Left lung (tissue), 10 donors: ENCODE measurements around the gene ZNF383. TPM values are rescaled to one million over a fixed set of nuclear protein-coding genes. Genes with fewer than 3 reads are reported as not detected.
"Not testable (repeated sequence)": the region's sequence is repeated elsewhere in the genome, so short reads cannot be mapped to it uniquely, and the experiment has no call there.

Source experiments
- ATAC-seq: fragments of 200-7000 bp; cut with Tn5 transposase; one replicate; pipeline ENCODE4 v1.9.1; 2020; ENCODE audit warnings: moderate library complexity
- DNase-seq, 4 donors: peaks; one replicate each; pipeline ENCODE4 v3.0.0-alpha.2; 2013 to 2020
- H3K27ac ChIP-seq, 2 donors: fragments of 200-600 bp; sonication (generic) in 1 of 2; one replicate each; pipeline versions ENCODE4 v1.5.0 to v1.8.0; 2020 to 2021
- H3K27me3 ChIP-seq, 2 donors: fragments of 200-600 bp; sonication (generic) in 1 of 2; one replicate each; pipeline versions ENCODE4 v1.5.0 to v1.8.0; 2020 to 2021
- H3K36me3 ChIP-seq, 2 donors: fragments of 200-600 bp; sonication (generic) in 1 of 2; one replicate each; pipeline versions ENCODE4 v1.5.0 to v1.8.0; 2020 to 2021
- H3K4me1 ChIP-seq, 2 donors: fragments of 200-600 bp; one replicate each; pipeline ENCODE4 v1.8.0; 2021
- H3K4me3 ChIP-seq, 2 donors: fragments of 200-600 bp; sonication (generic) in 1 of 2; one replicate each; pipeline versions ENCODE4 v1.5.0 to v1.8.0; 2020 to 2021; ENCODE audit warnings: mild to moderate bottlenecking in 1 of 2
- H3K9me3 ChIP-seq, 2 donors: fragments of 200-600 bp; sonication (generic) in 1 of 2; one replicate each; pipeline versions ENCODE4 v1.5.0 to v1.8.0; 2020 to 2021
- intact Hi-C, 2 donors: fragments of 100-400 bp; cut with DNase I; formaldehyde crosslinking; loops; one replicate each; pipeline versions ENCODE4 v1.11.2 to v1.14.2; 2022
- polyA plus RNA-seq, 6 donors: library from polyadenylated mRNA; unstranded; fragments of 120-200 nt; gene quantifications; one replicate each; pipeline ENCODE4 v1.2.1, GENCODE V29; 2013; ENCODE audit not compliant: insufficient read length in 6 of 6
- total RNA-seq, 2 donors: library from RNA; stranded (reverse); fragmentation: NEBNext Ultra II Directional; extraction: Animal tissue kit (Norgen Biotek cat#: 25700); gene quantifications; one replicate each; pipeline ENCODE4 v1.2.1, GENCODE V29; 2021
- TF ChIP-seq, protein P1 (sequence below), 2 donors: fragments of 200-600 bp; sonication (generic) in 1 of 2; IDR thresholded peaks; one replicate each; pipeline versions ENCODE4 v1.5.0 to v1.8.0; 2021; ENCODE audit warnings: antibody characterized with exemption in 2 of 2
- donor health status: DM: no; HTN: yes; CAD: no.
- donor health status: DM: no; HTN: no; CAD: no.

Gene ZNF383
- total and polyA plus RNA-seq, 8 donors = 5.5 to 19.2 (median 15.5) TPM

DNA sequence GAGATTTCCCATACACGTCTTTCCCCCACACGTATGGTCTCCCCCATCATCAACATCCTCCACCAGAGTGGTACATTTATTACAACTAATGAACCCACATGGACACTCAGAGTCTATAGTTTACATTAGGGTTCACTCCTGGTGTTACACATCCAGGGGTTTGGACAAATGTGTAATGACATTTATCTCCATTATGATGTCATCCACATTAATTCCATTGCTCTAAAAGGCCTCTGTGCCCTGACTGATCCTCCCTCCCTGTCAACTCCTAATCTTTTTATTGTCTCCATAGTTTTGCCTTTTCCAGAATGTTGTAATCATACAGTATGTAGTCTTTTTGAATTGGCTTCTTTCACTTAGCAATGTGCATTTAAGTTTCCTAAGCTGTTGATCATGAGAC, 8.2 kb downstream of the ZNF383 start:
- DNase-seq (no peak), ATAC-seq (no peak)
- intact Hi-C loops = no loop called here
- TF ChIP-seq, protein P1, sequence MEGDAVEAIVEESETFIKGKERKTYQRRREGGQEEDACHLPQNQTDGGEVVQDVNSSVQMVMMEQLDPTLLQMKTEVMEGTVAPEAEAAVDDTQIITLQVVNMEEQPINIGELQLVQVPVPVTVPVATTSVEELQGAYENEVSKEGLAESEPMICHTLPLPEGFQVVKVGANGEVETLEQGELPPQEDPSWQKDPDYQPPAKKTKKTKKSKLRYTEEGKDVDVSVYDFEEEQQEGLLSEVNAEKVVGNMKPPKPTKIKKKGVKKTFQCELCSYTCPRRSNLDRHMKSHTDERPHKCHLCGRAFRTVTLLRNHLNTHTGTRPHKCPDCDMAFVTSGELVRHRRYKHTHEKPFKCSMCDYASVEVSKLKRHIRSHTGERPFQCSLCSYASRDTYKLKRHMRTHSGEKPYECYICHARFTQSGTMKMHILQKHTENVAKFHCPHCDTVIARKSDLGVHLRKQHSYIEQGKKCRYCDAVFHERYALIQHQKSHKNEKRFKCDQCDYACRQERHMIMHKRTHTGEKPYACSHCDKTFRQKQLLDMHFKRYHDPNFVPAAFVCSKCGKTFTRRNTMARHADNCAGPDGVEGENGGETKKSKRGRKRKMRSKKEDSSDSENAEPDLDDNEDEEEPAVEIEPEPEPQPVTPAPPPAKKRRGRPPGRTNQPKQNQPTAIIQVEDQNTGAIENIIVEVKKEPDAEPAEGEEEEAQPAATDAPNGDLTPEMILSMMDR (IDR thresholded peaks at IDR 0.05) = no peak
- Histone ChIP-seq H3K9me3 (peaks cover 0 to 92% of the 10 kb centered on the region in 2 donors), H3K4me3 (no peak overlapping the region), H3K4me1 (no peaks in the 10 kb centered on the region), H3K27ac (no peak overlapping the region), H3K27me3 (no peaks in the 10 kb centered on the region), H3K36me3 (peaks cover 0 to 90% of the 10 kb centered on the region in 2 donors)

DNA sequence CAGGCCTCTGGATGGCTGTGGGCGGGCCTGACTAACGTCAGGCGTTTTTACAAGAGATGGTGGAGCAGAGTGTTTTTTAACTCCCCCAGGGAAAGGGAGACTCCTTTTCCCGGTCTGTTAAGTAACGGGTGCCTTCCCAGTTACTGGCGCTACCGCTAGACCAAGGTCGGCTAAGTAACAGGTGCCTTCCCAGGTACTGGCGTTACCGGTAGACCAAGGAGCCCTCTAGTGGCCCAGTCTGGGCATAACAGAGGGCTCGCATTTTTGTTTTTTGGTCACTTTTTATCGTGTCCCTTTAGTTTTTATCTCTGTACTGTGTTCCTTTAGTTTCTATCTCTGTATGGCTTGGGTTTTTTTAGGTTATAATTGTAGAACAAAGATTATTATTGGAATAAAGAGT, 10.0 kb downstream of the ZNF383 start:
- Histone ChIP-seq H3K36me3 (peaks cover 0 to 91% of the 10 kb centered on the region in 2 donors), H3K9me3 (peaks cover 0 to 95% of the 10 kb centered on the region in 2 donors), H3K4me3 (no peak overlapping the region), H3K4me1 (no peaks in the 10 kb centered on the region), H3K27me3 (no peaks in the 10 kb centered on the region), H3K27ac (no peak overlapping the region)
- TF ChIP-seq, protein P1 (IDR thresholded peaks at IDR 0.05) = peak; percentile 18 to 34
- DNase-seq (peak in 1 of 4 donors; percentile 45), ATAC-seq (no peak)
- intact Hi-C loops = no loop called here

DNA sequence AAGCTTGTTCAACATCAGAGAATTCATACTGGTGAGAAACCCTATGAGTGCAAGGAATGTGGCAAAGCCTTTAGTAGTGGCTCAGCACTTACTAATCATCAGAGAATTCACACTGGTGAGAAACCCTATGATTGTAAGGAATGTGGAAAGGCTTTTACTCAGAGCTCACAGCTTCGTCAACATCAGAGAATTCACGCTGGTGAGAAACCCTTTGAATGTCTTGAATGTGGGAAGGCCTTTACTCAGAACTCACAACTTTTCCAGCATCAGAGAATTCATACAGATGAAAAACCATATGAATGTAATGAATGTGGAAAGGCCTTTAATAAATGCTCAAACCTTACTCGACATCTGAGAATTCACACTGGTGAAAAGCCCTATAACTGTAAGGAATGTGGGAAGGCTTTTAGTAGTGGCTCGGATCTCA, 25.2 kb downstream of the ZNF383 start:
- peaks cover 21 to 99% of the 10 kb centered on the region in 2 donors for H3K9me3 ChIP-seq

DNA sequence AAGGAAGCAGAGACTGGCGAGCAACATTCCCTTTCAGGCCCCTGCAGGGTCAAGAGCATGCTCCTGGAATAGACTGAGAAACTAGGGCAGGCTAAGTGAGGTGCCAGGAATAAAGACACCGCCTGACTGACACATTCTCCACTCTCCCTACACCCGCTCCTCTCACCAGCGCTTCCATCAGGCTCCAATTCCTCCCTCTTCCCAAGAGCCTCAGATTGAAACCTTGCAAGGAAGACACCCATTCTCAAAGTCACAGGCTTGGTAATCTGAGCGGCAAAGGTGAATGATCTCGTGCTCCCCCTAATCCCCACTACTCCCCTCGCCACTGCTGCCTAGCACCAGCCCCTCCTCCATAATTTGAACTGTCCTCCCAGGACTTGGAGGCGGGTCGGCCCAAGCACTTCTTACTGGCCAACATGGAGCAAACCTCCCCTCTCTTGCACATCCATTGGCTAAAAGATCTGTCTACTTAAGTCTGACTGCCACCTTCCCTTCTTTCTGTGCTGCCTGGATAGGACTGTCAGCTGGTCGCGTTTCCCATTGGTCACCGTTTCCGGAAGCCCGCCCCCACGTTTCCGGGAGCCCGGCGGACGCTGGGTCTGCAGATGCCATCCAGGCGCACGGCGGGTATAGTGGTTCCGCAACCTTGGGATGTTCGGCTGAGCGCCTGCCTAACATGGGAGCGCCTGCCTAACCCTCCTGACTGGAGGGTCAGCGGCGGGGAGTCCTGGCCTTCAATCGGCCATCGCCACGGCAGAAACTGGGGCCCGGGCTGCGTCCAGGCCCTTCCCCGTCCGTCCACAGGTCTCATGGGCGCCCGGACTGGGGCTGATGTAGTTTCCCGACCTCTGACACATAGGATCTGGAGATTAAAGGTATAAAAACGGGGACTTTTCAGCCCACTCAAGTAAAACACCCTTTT, 33.6 kb downstream of the ZNF383 start:
- TF ChIP-seq, protein P1 (IDR thresholded peaks at IDR 0.05) = no peak
- DNase-seq (peak; percentile 79 to 95 (median 86)), ATAC-seq (peak; percentile 99)
- Histone ChIP-seq H3K9me3 (peaks cover 0 to 99% of the 10 kb centered on the region in 2 donors), H3K4me1 (no peaks in the 10 kb centered on the region), H3K36me3 (peaks cover 0 to under 1% of the 10 kb centered on the region in 2 donors), H3K27me3 (no peaks in the 10 kb centered on the region), H3K27ac (no peak overlapping the region), H3K4me3 (peak overlapping the region; percentile 42)
- intact Hi-C loops = no loop called here

More for the DNA sequence above, 25.2 kb downstream of the ZNF383 start:
- TF ChIP-seq, protein P1 (IDR thresholded peaks at IDR 0.05) = no peak
- peaks cover 16 to 84% of the 10 kb centered on the region in 2 donors for H3K36me3 ChIP-seq
- ATAC-seq (no peak), DNase-seq (no peak)
- intact Hi-C loops = no loop called here
- no peak overlapping the region for H3K27ac ChIP-seq
- no peak overlapping the region for H3K4me3 ChIP-seq
- no peaks in the 10 kb centered on the region for H3K27me3 ChIP-seq
- H3K4me1 ChIP-seq = no peaks in the 10 kb centered on the region

DNA sequence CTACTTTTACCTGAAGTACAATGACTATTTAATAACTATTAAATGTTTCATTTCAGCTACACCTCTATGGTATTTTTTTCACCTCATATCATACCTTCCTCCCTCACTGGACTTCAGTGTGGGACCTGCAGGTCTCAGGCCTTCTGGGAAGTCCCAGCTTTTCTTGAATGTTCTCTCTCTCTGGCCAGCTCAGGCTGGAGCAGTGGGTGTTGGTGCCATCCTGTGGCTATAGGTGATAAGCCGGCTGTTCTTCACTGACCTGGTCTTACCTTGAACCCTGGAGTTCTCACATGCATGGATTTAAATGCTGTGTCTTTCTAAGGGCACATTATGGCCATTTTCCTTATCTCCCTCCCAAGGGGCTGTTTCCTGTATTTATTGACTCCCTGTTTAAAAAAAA, 45.0 kb downstream of the ZNF383 start:
- H3K4me3 ChIP-seq, H3K27me3 ChIP-seq, H3K27ac ChIP-seq, DNase-seq, H3K36me3 ChIP-seq, intact Hi-C loops, H3K4me1 ChIP-seq, ATAC-seq: not testable (repeated sequence)
- peaks cover 0 to 46% of the 10 kb centered on the region in 2 donors for H3K9me3 ChIP-seq

DNA sequence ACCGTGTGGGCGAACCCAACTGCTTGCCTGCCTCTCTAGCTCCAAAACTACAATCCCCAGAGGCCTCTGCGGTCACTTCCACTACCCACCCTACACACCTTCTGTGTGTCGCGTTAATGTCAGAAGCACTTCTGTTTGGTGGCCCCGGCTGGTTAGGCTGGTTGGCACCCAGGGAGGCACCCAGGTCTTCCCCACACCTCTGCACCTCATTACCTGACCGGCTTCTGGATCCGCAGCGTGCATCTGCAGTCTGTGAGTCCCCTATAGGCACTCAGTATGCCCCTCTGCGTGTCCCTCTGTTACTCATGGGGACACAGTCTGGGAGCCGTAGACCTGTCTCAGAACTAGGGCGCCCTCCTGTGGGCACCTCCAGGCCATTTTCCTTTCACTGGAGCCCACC, 49.0 kb downstream of the ZNF383 start:
- H3K27ac ChIP-seq, H3K4me1 ChIP-seq, H3K27me3 ChIP-seq, H3K4me3 ChIP-seq, H3K36me3 ChIP-seq, intact Hi-C loops, ATAC-seq, DNase-seq: not testable (repeated sequence)
- H3K9me3 ChIP-seq = peaks cover 0 to 24% of the 10 kb centered on the region in 2 donors

DNA sequence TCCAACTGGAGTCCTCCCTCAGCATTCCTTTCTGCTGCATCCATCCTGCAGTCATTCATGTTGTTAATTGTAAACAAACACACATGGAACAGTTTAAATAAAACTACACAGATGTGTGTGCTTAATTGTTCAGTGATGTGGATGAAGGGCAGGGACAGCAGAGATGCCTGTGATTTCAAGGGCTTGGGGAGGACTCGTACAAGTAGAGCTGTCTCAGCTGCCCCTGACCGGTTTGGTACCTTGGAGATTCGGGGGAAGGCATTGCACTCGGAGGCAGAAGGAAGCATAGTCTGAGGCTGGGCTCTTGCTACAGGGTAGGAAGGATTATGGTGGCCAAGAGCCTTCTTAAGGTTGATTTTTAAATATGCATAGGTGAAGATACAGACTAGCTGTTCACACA, 49.7 kb downstream of the ZNF383 start:
- H3K36me3 ChIP-seq, DNase-seq, ATAC-seq, H3K27me3 ChIP-seq, intact Hi-C loops, H3K27ac ChIP-seq, H3K4me3 ChIP-seq, H3K4me1 ChIP-seq: not testable (repeated sequence)
- peaks cover 0 to 21% of the 10 kb centered on the region in 2 donors for H3K9me3 ChIP-seq

DNA sequence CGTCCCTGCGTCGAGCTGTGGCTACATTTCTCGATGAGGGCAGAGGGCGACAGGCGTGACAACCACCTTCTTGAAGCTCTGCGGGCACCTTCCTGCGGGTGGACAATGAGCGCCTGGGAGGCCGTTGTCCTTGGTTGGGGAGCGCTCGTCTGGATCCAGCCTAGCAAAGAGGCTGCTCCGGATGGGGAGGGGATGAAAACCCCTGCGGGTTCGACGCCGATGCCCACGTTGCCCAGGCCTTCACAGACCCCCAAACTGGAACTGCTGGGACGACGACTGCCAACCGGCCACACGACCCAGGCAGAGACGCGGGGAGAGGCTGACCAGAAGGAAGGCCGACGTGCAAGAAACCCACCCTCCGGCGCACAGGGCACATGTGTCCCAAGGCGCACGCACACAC, 62.6 kb downstream of the ZNF383 start:
- intact Hi-C loops, H3K27ac ChIP-seq, H3K4me3 ChIP-seq, ATAC-seq, H3K27me3 ChIP-seq, H3K4me1 ChIP-seq, H3K9me3 ChIP-seq, H3K36me3 ChIP-seq: not testable (repeated sequence)
- peak in 1 of 4 donors; percentile 81 for DNase-seq

DNA sequence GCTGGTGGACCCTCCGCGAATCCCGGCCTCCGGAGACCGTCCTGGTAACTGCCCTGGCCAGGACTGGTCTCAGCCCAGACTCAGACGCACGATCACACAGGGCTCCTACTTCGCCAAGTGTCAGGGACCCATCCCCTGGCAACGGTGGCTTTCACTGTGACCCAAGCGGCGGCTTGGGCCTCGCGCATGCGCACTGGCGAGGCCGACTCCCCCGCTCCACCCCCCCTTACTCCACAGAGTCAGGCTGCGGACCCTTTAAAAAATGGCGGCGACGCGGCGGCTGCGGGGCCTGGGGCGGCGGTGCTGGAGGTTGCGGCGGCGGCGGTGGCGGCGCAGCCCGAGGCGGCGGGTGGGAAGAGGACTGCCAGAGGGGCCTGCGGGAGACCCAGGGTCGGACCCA, 66.0 kb downstream of the ZNF383 start:
- ATAC-seq, intact Hi-C loops, H3K4me1 ChIP-seq, H3K27me3 ChIP-seq, H3K36me3 ChIP-seq, H3K27ac ChIP-seq, H3K4me3 ChIP-seq, H3K9me3 ChIP-seq: not testable (repeated sequence)
- peak in 1 of 4 donors; percentile 79 for DNase-seq
